ENCODE data around the gene MORC4. TPM values are rescaled to one million over a fixed set of nuclear protein-coding genes. Genes with fewer than 3 reads are reported as not detected.

Gene MORC4
- total RNA-seq (10 to 100 TPM; 46.0 to 51.9 TPM), polyA plus RNA-seq (ENCODE audit: insufficient read depth, low read depth, low replicate concordance) (29.4 TPM)
- long read RNA-seq, donor 1: 0 reads
- long read RNA-seq, donor 2, partial matches to known transcripts: 0 of 2 reads
- long read RNA-seq, donor 2, other reads (novel, unspliced or antisense): 0 of 2 reads

GRCh38 chrX:107000013-107000515, at the start of gene MORC4:
TSS of gene MORC4 (minus strand) at chrX:107000212. CDS start at chrX:106999969, 243 bp downstream.
- 0% methylated on average over 14 of the region's 42 CpGs; no CpG with 5 or more reads in 1 of the 2 donors for whole genome bisulfite sequencing, 2 donors
- DNase-seq: peak; percentile 89
- Histone ChIP-seq H3K27me3 (no peaks in the 10 kb centered on the region), H3K9me3 (no peaks in the 10 kb centered on the region), H3K27ac (peak within 1 kb of the TSS; percentile 79 to 86), H3K4me1 (no peaks in the 10 kb centered on the region), H3K36me3 (ENCODE audit: low read depth, missing control alignments) (no peaks in the 10 kb centered on the region), H3K4me3 (peak within 1 kb of the TSS; percentile 57 to 67)
- intact Hi-C loops (cut with DNase I; ENCODE audit: low total_unique reads): no loop called here
- TF ChIP-seq POLR2A (IDR thresholded peaks at IDR 0.05): no peak
- TF ChIP-seq, protein P1, sequence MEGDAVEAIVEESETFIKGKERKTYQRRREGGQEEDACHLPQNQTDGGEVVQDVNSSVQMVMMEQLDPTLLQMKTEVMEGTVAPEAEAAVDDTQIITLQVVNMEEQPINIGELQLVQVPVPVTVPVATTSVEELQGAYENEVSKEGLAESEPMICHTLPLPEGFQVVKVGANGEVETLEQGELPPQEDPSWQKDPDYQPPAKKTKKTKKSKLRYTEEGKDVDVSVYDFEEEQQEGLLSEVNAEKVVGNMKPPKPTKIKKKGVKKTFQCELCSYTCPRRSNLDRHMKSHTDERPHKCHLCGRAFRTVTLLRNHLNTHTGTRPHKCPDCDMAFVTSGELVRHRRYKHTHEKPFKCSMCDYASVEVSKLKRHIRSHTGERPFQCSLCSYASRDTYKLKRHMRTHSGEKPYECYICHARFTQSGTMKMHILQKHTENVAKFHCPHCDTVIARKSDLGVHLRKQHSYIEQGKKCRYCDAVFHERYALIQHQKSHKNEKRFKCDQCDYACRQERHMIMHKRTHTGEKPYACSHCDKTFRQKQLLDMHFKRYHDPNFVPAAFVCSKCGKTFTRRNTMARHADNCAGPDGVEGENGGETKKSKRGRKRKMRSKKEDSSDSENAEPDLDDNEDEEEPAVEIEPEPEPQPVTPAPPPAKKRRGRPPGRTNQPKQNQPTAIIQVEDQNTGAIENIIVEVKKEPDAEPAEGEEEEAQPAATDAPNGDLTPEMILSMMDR (IDR thresholded peaks at IDR 0.05): no peak

DNA sequence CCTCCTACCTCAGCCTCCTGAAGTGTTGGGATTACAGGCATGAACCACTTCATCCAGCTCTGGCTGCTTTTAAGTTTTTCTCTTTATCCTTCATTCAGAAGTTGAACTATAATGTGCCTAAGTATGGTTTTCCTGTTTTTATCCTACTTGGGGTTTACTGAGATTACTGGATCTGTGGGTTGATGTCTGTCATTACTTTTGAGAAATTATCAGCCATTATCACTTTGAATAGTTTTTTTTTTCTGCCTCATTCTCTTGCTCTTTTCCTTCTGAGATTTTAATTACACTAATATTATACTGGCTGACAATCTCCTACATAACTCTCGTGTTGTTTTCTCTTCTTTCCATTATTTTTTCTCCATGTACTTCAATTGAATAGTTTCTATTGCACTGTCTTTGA, 47.6 kb upstream of the MORC4 start:
- Histone ChIP-seq H3K27me3 (no peaks in the 10 kb centered on the region), H3K27ac (no peak overlapping the region), H3K4me1 (no peaks in the 10 kb centered on the region), H3K36me3 (ENCODE audit: low read depth, missing control alignments) (no peaks in the 10 kb centered on the region), H3K9me3 (no peaks in the 10 kb centered on the region), H3K4me3 (no peak overlapping the region)
- no peak for TF ChIP-seq POLR2A (IDR thresholded peaks at IDR 0.05)
- no peak for DNase-seq
- intact Hi-C loops (cut with DNase I; ENCODE audit: low total_unique reads): no loop called here
- 100% methylated on average over 1 of the region's 1 CpG for WGBS, 2 donors

GRCh38 chrX:107029752-107030151, 29.7 kb upstream of the MORC4 start:
- Histone ChIP-seq H3K4me1 (no peaks in the 10 kb centered on the region), H3K4me3 (no peak overlapping the region), H3K36me3 (ENCODE audit: low read depth, missing control alignments) (no peaks in the 10 kb centered on the region), H3K9me3 (no peaks in the 10 kb centered on the region), H3K27me3 (no peaks in the 10 kb centered on the region), H3K27ac (no peak overlapping the region)
- intact Hi-C loops (cut with DNase I; ENCODE audit: low total_unique reads): no loop called here
- 80 to 92% methylated on average over 1 of the region's 1 CpG for WGBS, 2 donors
- DNase-seq: no peak
- no peak for TF ChIP-seq POLR2A (IDR thresholded peaks at IDR 0.05)
- TF ChIP-seq, protein P1 (IDR thresholded peaks at IDR 0.05): no peak

DNA sequence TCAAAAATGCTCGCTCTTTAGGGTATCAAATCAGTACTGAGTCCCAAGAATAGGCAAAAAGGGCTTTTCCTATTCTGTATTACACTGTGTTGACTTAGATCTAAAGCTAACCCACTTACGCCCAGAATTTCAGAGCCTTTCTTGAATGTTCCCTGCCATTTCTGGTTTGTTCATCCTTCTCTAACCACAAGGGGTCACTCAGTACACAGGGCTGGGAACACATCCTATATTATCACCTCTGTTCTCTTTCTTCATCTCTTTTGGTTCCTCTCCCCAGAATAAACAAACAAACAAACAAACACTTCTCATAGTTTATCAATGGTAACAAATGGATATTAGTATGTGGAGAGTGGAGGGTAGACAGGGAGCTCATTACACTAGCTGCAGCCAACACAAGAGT, 25.5 kb upstream of the MORC4 start:
- peak; percentile 14 for DNase-seq
- WGBS, 2 donors: 33 to 55% methylated on average over 2 of the region's 2 CpGs
- Histone ChIP-seq H3K9me3 (no peaks in the 10 kb centered on the region), H3K27ac (no peak overlapping the region), H3K4me1 (no peaks in the 10 kb centered on the region), H3K36me3 (ENCODE audit: low read depth, missing control alignments) (no peaks in the 10 kb centered on the region), H3K27me3 (no peaks in the 10 kb centered on the region), H3K4me3 (no peak overlapping the region)
- intact Hi-C loops (cut with DNase I; ENCODE audit: low total_unique reads): no loop called here
- TF ChIP-seq POLR2A (IDR thresholded peaks at IDR 0.05): no peak
- TF ChIP-seq, protein P1 (IDR thresholded peaks at IDR 0.05): peak; percentile 22 to 35 (median 28)

GRCh38 chrX:107014936-107015335, 14.9 kb upstream of the MORC4 start:
- no peak overlapping the region for H3K27ac ChIP-seq

More at GRCh38 chrX:107014936-107015335, 14.9 kb upstream of the MORC4 start:
- DNase-seq: no peak
- Histone ChIP-seq H3K4me3 (no peak overlapping the region), H3K4me1 (no peaks in the 10 kb centered on the region), H3K27me3 (no peaks in the 10 kb centered on the region), H3K9me3 (no peaks in the 10 kb centered on the region), H3K36me3 (ENCODE audit: low read depth, missing control alignments) (no peaks in the 10 kb centered on the region)
- no peak for TF ChIP-seq POLR2A (IDR thresholded peaks at IDR 0.05)
- TF ChIP-seq, protein P1 (IDR thresholded peaks at IDR 0.05): no peak
- intact Hi-C loops (cut with DNase I; ENCODE audit: low total_unique reads): no loop called here
- 36 to 62% methylated on average over 1 of the region's 1 CpG for WGBS, 2 donors
